Measurements from ENCODE around the gene SOX13.
A peak's percentile ranks its signal among the peaks of the same experiment; 100 is the strongest.

Gene SOX13

DNA sequence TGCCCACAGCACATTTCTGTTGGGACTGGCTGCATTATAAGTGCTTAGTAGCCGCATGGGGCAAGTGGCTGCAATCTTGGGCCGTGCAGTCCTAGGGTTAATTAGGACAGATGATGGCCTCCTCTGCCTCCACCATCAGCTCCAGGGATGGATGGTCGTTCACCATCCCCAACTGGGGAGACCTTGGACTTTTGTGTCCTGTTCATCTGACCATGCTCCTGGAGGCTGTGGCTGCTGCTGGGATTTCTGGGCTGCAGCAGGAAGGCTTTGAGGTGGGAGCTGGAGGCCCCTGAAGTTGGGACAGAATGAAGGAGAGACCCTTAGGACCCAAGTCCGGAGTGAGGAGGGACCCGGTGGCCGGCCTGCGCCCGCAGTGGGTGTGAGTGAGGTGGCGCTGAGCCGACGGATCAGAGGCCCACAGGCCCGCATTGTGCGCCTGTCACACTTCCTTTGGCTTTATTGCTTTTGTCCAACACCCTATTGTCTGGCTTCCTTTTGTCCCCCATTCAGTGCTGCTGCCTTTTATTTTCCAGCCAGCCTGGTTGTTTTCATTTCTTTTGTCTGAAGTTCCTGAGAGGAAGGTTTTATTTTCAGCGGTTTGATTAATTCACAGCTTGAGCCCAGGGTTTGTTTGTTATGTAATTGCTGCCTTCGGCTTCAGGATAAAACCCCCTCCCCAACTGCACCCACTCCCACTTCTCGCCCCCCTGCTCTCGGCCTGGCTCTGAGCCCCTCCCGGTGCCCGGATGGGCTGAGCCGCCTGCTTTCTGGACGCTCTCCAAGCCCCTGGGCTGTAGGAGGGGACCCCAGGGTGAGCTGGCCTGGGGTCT, 35.6 kb downstream of the SOX13 start:
- DNase-seq = peak; percentile 50

GRCh38 chr1:204110894-204111633, 38.1 kb downstream of the SOX13 start:
- DNase-seq = no peak

DNA sequence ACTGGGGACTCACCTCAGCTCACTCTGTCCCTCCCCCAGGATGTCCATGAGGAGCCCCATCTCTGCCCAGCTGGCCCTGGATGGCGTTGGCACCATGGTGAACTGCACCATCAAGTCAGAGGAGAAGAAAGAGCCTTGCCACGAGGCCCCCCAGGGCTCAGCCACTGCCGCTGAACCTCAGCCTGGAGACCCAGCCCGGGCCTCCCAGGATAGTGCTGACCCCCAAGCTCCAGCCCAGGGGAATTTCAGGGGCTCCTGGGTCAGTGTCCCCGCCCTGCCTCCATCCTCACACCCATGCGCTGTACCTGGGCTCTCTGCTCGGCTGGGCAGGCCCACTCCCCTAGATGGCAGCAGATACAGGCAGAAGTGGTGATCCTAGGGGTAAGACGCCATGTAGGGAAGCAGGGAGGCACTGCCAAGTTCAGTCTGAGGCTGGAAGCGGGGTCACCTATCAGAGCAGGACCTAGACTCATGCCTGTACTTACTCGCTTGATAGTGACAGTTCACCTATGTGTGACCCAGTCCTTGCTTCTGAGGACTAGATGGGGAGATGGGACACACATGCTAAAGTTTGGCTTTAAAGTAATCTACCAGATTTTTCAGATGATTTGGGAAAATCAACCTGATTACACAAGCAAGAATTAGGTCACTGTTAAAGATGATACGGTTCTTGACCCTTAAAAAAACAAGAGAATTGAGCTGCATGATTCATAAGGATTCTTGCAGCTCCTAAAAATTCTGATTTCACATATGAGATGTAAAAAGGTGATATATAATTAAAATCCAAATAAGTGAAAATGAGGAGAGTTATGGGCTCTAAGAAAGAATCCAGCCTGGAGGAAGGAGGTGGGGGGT, 40.2 kb downstream of the SOX13 start:
- no peak for DNase-seq

DNA sequence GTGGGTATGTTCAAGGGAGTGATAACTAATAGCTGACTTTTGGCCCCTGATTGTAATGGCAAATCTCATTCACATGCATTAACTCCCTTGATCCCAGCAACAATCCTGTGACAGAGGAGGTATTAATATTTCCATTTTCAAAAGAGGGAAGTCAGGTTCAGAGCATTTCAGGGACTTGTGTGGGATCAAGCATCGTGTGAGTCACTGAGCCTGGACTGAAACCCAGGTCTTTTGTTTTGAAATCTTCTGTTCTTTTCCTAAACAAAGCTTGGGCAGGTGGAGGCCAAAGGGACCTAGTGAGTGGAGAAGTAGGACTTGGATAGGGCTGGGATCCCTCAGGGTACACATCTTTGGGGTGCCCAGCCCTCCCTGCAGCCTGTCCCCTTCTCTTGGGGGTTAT, 41.0 kb downstream of the SOX13 start:
- DNase-seq = no peak

GRCh38 chr1:204114606-204115005, 41.7 kb downstream of the SOX13 start:
- DNase-seq = no peak

GRCh38 chr1:204115116-204115515, 42.2 kb downstream of the SOX13 start:
- DNase-seq = no peak

- no peak for DNase-seq
Observed at GRCh38 chr1:204116539-204116938, 43.6 kb downstream of the SOX13 start.

GRCh38 chr1:204121840-204122555, 49.1 kb downstream of the SOX13 start:
- no peak for DNase-seq

DNA sequence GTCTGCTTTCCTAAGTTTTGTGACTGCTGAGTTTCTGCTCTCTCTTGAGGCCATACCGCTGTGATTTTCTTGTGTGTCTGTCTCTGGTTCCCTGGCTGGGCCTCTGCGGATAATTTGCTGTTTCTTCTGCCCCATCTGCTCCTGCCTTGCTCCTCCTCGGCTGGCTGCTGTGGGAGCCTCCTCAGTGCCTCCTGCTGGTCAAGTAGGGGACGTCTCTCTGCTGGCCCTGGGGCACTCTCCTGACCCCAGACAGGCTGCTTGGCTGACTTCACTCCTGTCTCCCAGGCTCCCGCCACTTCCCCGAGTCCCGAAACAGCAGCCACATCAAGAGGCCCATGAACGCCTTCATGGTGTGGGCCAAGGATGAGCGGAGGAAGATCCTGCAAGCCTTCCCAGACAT, 50.5 kb downstream of the SOX13 start:
- no peak for DNase-seq

DNA sequence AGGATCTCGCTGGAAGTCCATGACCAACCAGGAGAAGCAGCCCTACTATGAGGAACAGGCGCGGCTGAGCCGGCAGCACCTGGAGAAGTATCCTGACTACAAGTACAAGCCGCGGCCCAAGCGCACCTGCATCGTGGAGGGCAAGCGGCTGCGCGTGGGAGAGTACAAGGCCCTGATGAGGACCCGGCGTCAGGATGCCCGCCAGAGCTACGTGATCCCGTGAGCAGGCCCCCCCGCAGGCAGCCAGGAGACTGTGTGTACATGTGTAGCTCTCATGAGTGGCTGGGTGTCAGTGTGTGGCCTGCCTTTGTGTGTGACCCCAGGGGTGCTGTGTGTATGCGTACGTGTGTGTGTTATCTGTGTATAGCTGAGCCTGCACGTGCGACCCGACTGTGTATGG, 51.7 kb downstream of the SOX13 start:
- no peak for DNase-seq

DNA sequence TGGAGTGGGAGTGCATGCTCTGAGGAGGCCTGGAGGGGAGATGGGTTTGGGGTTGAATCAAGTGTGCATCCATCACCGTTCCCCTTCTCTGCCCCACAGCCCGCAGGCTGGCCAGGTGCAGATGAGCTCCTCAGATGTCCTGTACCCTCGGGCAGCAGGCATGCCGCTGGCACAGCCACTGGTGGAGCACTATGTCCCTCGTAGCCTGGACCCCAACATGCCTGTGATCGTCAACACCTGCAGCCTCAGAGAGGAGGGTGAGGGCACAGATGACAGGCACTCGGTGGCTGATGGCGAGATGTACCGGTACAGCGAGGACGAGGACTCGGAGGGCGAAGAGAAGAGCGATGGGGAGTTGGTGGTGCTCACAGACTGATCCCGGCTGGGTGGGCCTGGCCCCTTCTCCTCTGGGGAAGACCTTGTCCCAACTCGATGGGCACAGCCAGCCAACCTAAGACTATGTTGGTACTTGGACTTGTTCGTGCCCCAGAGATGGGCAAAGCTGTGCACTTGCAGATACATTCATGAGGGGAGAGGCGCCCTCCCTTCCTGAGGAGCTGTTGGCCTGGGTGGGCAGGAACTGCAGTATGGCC, 52.9 kb downstream of the SOX13 start:
- no peak for DNase-seq

- DNase-seq = no peak
Observed at GRCh38 chr1:204126386-204126785, 53.5 kb downstream of the SOX13 start.

- no peak for DNase-seq
Observed at GRCh38 chr1:204126956-204127355, 54.0 kb downstream of the SOX13 start.

DNA sequence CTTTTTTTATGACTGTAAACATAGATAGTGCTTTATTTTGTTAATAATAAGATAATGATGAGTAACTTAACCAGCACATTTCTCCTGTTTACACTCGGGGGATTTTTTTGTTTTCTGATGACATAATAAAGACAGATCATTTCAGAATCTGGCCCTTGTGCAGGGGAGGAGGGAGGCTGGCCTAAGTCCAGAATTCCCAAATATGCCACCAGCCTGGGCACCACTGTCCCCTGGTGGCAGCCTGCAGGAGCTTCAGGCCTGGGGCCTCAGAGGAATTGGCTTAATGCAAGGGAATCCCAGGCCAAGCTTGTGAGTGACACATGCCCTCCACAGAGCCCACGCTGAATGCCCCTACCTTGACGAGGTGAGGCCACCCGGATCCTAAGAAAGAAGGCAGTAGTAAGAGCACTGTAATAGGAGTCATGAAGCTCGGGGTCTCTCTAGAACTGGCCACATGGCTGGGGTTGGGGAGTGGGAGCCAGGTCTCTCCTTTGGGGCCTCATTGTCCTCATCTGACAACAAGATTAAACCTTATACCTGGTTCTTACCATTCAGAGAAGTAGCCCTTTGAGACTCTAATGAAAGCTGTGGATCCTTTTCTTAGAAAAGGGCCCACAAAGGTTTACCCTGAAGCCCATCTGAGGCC, 54.8 kb downstream of the SOX13 start:
- peak; percentile 76 for DNase-seq

GRCh38 chr1:204128464-204128963, 55.6 kb downstream of the SOX13 start:
- no peak for DNase-seq

DNA sequence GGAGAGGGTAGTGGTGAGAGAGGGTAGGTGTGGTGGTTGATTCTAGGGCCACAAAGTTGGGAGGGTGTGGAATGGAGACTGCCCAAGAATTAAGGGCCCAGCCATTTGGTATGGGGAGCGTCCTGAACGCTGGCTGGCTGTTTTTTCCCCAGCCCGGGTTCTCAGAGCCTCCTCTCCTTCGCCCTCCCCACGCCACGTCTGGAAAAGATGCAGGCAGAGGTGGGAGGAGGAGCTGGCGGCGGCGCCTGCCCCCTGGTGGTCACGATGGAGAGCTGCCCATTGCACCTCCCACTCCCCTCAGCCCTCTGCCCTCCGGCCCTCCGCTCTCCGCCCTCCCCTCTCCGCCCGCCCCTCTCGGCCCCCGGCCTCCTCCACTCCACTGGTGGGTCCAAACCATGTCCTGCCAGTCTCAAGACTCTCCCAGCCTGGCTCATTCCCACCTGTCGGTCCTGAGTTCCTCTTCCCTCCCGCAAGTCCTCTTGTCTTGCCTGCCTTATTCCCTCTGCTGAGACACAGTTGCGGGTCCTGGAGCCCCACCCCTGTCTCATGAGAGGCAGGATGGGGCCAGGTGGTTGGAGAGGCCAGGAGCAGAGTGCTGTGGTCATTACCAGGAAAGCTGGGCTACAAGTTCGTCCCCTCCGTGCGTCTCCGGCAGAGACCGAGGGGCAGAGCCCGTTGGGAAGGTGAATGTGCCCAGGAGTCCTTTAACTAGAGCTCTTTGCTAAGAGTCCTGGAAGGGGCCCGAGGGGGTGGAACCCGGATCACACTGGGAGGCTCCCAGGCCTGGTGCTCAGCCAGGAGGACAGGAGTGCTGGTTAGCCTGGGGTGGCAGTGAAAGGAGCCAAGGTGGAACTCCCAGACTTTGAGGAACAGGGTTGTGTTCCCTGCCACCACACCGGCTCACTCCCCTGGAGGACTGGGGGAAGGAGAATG, 56.3 kb downstream of the SOX13 start:
- peak; percentile 72 for DNase-seq

DNA sequence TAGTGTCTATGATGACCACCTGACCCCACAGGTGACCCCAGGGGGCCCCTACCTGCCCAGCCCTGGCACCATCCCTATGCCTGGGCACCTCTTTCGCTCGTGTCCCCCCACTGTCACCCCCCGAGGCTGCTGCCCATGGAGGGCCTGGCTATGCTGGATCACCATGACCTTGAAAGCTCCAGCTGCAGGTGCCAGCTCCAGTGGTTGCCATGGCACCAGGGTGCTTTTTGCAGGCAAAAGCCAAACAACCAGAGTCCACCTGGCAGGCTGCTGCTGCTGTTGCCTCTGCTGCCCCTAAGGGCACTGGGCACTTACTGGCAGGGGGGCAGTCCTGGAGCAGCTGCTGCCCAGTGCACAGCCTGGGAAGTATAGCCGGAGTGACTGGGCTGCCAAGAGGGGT, 57.3 kb downstream of the SOX13 start:
- DNase-seq = peak; percentile 79

- DNase-seq = no peak
Observed at GRCh38 chr1:204130981-204131892, 58.3 kb downstream of the SOX13 start.

- no peak for DNase-seq
Observed at GRCh38 chr1:204131978-204132377, 59.1 kb downstream of the SOX13 start.

All from NCI-H1105 treated with DMSO at 0.1 percent for 48 hours (cell line).